Testis (tissue), 3 donors: ENCODE data around the gene LMNB1. TPM values are rescaled to one million over a fixed set of nuclear protein-coding genes. Genes with fewer than 3 reads are reported as not detected.
"Not testable (repeated sequence)": the region's sequence is repeated elsewhere in the genome, so short reads cannot be mapped to it uniquely, and the experiment has no call there.

Experiments used
- DNase-seq: peaks from one replicate; pipeline ENCODE4 v3.0.0-alpha.2; 2019
- H3K27ac ChIP-seq, 2 donors: fragments of 200-600 bp; sonication (generic); one replicate each; pipeline ENCODE4 v1.5.1; 2019
- H3K27me3 ChIP-seq: fragments of 200-600 bp; sonication (generic); one replicate; pipeline ENCODE4 v1.5.1; 2019
- H3K36me3 ChIP-seq: fragments of 200-600 bp; sonication (generic); one replicate; pipeline ENCODE4 v1.5.1; 2017; ENCODE audit warnings: low read depth; ENCODE audit errors: missing control alignments
- H3K4me1 ChIP-seq: fragments of 200-600 bp; sonication (generic); one replicate; pipeline ENCODE4 v1.5.1; 2019
- H3K4me3 ChIP-seq, 2 donors: fragments of 200-600 bp; sonication (generic); one replicate each; pipeline ENCODE4 v1.5.1; 2017 to 2019
- H3K9me3 ChIP-seq: fragments of 200-600 bp; sonication (generic); one replicate; pipeline ENCODE4 v1.5.1; 2017
- CTCF ChIP-seq, 3 experiments: fragments of 450-650 bp in 2 of 3; fragments of 200-600 bp in 1 of 3; sonication (generic) in 1 of 3; IDR thresholded peaks; one replicate each; pipeline ENCODE4 v1.5.1; 2016 to 2019; ENCODE audit warnings: antibody characterized with exemption in 3 of 3, mild to moderate bottlenecking in 2 of 3, moderate library complexity in 1 of 3
- POLR2A ChIP-seq: fragments of 450-650 bp; IDR thresholded peaks from one replicate; pipeline ENCODE4 v1.6.1; 2017; ENCODE audit warnings: antibody characterized with exemption, mild to moderate bottlenecking, moderate library complexity
- WGBS, 2 donors: methylation state at CpG; one replicate each; pipeline ENCODE4 v1.1.5; 2018; 5-methylcytosine and 5-hydroxymethylcytosine counted together
- intact Hi-C: fragments of 100-400 bp; cut with DNase I; formaldehyde crosslinking; loops from one replicate; pipeline ENCODE4 v1.15.1; 2023; ENCODE audit warnings: low total_unique reads
- polyA plus RNA-seq: library from polyadenylated mRNA; stranded (reverse); fragments of 350-450 nt; fragmentation: Illumina TruSeq; extraction: RNeasy Lipid Tissue Mini Kit (QIAGEN cat#74804); gene quantifications from one replicate; pipeline ENCODE4 v1.2.3, GENCODE V29; 2014; ENCODE audit warnings: low read depth, low replicate concordance; ENCODE audit not compliant: insufficient read depth
- total RNA-seq, 2 donors: library from RNA; depleted of rRNA; stranded (reverse); fragments of >200 nt; gene quantifications; one replicate each; pipeline ENCODE4 v1.2.3, GENCODE V29; 2016

Gene LMNB1
- total and polyA plus RNA-seq, 3 donors from 2014 or later = 13.7 to 26.1 (median 15.9) TPM

GRCh38 chr5:126849101-126849678 lies 72.3 kb downstream of the LMNB1 start:
- H3K4me3 ChIP-seq = no peak overlapping the region
- peaks cover 31% of the 10 kb centered on the region for H3K4me1 ChIP-seq
- 30 to 48% methylated on average over 3 of the region's 3 CpGs for WGBS, 2 donors
- DNase-seq = peak; percentile 48
- H3K27me3 ChIP-seq = no peaks in the 10 kb centered on the region
- no peak overlapping the region for H3K27ac ChIP-seq
- H3K9me3 ChIP-seq = no peaks in the 10 kb centered on the region
- intact Hi-C loops = no loop called here
- H3K36me3 ChIP-seq = no peaks in the 10 kb centered on the region
- TF ChIP-seq POLR2A = no peak
- no peak for TF ChIP-seq CTCF (IDR thresholded peaks at IDR 0.05)

DNA sequence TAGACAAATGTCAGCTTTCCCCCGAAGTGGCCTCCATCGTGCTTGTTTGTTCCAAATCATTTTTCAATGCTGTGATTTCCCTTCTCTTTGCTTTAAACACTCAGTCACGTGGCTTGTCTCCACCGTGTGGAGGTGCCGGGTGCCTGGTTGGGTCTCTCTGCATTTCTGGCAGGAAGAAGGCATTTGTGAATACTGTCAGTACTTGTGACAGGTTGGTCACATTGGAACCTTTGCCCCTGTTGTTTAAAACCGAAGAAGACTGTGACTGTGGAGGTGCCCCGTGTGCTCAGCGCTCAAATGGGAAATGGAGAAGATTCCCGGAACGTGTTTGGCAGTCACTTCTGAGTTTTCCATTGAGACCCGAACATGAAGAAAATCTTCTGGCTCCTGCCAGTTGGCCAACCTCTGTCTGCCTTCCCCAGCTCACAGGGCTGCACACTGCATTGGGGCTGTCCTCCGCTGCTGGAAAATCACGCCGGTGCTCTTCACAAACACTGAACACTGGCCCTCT lies 74.6 kb downstream of the LMNB1 start:
- H3K36me3 ChIP-seq = no peaks in the 10 kb centered on the region
- 40 to 53% methylated on average over 14 of the region's 14 CpGs for WGBS, 2 donors
- no peak overlapping the region for H3K4me3 ChIP-seq
- DNase-seq = no peak
- H3K4me1 ChIP-seq = peaks cover 28% of the 10 kb centered on the region
- TF ChIP-seq CTCF (IDR thresholded peaks at IDR 0.05) (no peak), POLR2A (no peak)
- no peak overlapping the region for H3K27ac ChIP-seq
- H3K27me3 ChIP-seq = no peaks in the 10 kb centered on the region
- intact Hi-C loops = no loop called here
- H3K9me3 ChIP-seq = no peaks in the 10 kb centered on the region

GRCh38 chr5:126852091-126852571 lies 75.2 kb downstream of the LMNB1 start:
- TF ChIP-seq POLR2A = no peak
- no peak for TF ChIP-seq CTCF (IDR thresholded peaks at IDR 0.05)
- intact Hi-C loops = no loop called here
- H3K4me3 ChIP-seq = no peak overlapping the region
- no peaks in the 10 kb centered on the region for H3K36me3 ChIP-seq
- H3K9me3 ChIP-seq = no peaks in the 10 kb centered on the region
- no peak for DNase-seq
- 35 to 47% methylated on average over 4 of the region's 4 CpGs for WGBS, 2 donors
- H3K27me3 ChIP-seq = no peaks in the 10 kb centered on the region
- peaks cover 22% of the 10 kb centered on the region for H3K4me1 ChIP-seq
- H3K27ac ChIP-seq = no peak overlapping the region

DNA sequence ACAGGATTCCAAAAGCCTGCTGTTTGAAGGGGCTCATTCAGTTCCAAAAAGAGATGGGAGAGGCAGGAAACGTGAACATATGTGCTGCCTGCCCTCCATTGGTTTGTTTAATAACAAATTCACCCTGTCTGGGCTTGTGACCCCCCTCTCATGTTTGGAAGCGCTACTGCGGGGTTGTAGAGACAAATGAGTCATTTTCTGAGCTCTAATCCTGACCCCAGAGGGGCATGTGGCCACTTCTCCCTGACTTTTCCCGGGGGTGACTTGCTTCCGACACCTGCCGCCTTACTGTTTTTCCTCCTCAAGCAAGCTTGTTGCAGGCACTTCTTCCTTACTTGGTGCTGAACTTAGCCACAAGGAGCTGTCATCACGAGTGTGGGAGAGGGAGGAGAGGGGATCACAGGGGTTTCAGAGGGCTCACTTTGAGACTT lies 75.9 kb downstream of the LMNB1 start:
- no peak for DNase-seq
- WGBS, 2 donors = 66 to 85% methylated on average over 7 of the region's 7 CpGs
- intact Hi-C loops = no loop called here
- no peak overlapping the region for H3K27ac ChIP-seq
- no peak overlapping the region for H3K4me3 ChIP-seq
- no peaks in the 10 kb centered on the region for H3K27me3 ChIP-seq
- peaks cover 23% of the 10 kb centered on the region for H3K4me1 ChIP-seq
- no peaks in the 10 kb centered on the region for H3K9me3 ChIP-seq
- H3K36me3 ChIP-seq = no peaks in the 10 kb centered on the region
- TF ChIP-seq POLR2A = no peak
- TF ChIP-seq CTCF (IDR thresholded peaks at IDR 0.05) = no peak

DNA sequence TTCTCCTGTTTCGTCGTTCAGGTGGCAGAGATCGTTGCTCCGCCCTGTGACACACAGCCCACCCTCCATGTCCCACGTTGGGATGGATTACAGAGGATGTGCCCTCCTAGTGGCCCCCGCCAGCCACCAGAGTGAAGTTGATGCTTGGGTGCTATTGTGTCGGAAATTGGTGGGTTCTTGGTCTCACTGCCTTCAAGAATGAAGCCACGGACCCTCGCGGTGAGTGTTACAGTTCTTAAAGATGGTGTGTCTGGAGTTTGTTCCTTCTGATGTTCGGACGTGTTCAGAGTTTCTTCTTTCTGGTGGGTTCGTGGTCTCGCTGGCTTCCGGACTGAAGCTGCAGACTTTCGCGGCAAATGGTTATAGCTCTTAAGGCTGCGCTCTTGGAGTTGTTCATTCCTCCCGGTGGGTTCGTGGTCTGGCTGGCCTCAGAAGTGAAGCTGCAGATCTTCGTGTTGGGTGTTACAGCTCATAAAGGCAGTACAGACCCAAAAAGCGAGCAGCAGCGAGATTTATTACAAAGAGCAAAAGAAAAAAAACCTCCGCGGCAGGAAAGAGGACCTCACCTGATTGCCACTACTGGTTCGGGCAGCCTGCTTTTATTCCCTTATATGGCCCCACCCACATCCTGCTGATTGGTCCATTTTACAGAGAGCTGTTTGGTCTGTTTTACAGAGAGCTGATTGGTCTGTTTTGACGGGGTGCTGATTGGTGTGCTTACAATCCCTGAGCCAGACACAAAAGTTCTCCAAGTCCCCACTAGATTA lies 76.8 kb downstream of the LMNB1 start:
- WGBS, 2 donors = 66 to 81% methylated on average over 27 of the region's 27 CpGs

More for the DNA sequence above, 76.8 kb downstream of the LMNB1 start:
- peak; percentile 48 for DNase-seq
- H3K27ac ChIP-seq, H3K36me3 ChIP-seq, H3K27me3 ChIP-seq, H3K9me3 ChIP-seq, intact Hi-C loops: not testable (repeated sequence)
- peaks cover 18% of the 10 kb centered on the region for H3K4me1 ChIP-seq
- H3K4me3 ChIP-seq = peak overlapping the region in 1 of 2 donors; percentile 43
